Tibial nerve (tissue), 4 donors: ENCODE results near the gene TTC32. TPM values are rescaled to one million over a fixed set of nuclear protein-coding genes. Genes with fewer than 3 reads are reported as not detected.

Experiments used
- DNase-seq, 2 donors: peaks; one replicate each; pipeline ENCODE4 v3.0.0-alpha.2; 2019; ENCODE audit warnings: low spot score in 2 of 2
- H3K27ac ChIP-seq, 4 donors: fragments of 200-600 bp; sonication (generic) in 3 of 4; one replicate each; pipeline ENCODE4 v1.5.1; 2017 to 2019; ENCODE audit warnings: mild to moderate bottlenecking in 1 of 4
- H3K27me3 ChIP-seq, 2 donors: fragments of 200-600 bp; sonication (generic) in 1 of 2; one replicate each; pipeline versions ENCODE4 v1.5.1 to v1.6.0; 2017 to 2019
- H3K36me3 ChIP-seq, 3 donors: fragments of 200-600 bp; sonication (generic); one replicate each; pipeline ENCODE4 v1.5.1; 2018 to 2019
- H3K4me1 ChIP-seq, 4 donors: fragments of 200-600 bp; sonication (generic) in 3 of 4; one replicate each; pipeline ENCODE4 v1.5.1; 2017 to 2019
- H3K4me3 ChIP-seq, 4 donors: fragments of 200-600 bp; sonication (generic) in 3 of 4; one replicate each; pipeline ENCODE4 v1.5.1; 2017 to 2019; ENCODE audit warnings: mild to moderate bottlenecking in 1 of 4, moderate library complexity in 1 of 4
- H3K9me3 ChIP-seq, 4 donors: fragments of 200-600 bp; sonication (generic) in 3 of 4; one replicate each; pipeline ENCODE4 v1.5.1; 2017 to 2019
- EP300 ChIP-seq, 2 donors: sonication (generic); formaldehyde crosslinking; IDR thresholded peaks; one replicate each; pipeline ENCODE4 v1.6.1; 2017; ENCODE audit warnings: antibody characterized with exemption in 2 of 2, mild to moderate bottlenecking in 1 of 2
- POLR2A ChIP-seq, 2 donors: fragments of 450-650 bp; IDR thresholded peaks; one replicate each; pipeline ENCODE4 v1.6.1; 2017; ENCODE audit warnings: antibody characterized with exemption in 2 of 2, mild to moderate bottlenecking in 2 of 2, moderate library complexity in 2 of 2
- WGBS, 2 donors: methylation state at CpG; one replicate each; pipeline ENCODE4 v1.1.5; 2018; 5-methylcytosine and 5-hydroxymethylcytosine counted together
- total RNA-seq, 4 donors: library from RNA; depleted of rRNA; stranded (reverse); fragments of >200 nt; gene quantifications; one replicate each; pipeline ENCODE4 v1.1.0, GENCODE V29; 2016
- TF ChIP-seq, protein P1 (sequence below), 5 experiments: fragments of 200-600 bp in 3 of 5; fragments of 450-650 bp in 2 of 5; sonication (generic) in 3 of 5; IDR thresholded peaks; one replicate each; pipeline ENCODE4 v1.5.1; 2016 to 2019; ENCODE audit warnings: antibody characterized with exemption in 5 of 5, mild to moderate bottlenecking in 3 of 5, moderate library complexity in 2 of 5

TTC32 gene
- total RNA-seq, 4 donors from 2014 or later = 9.6 to 19.7 (median 15.6) TPM

DNA sequence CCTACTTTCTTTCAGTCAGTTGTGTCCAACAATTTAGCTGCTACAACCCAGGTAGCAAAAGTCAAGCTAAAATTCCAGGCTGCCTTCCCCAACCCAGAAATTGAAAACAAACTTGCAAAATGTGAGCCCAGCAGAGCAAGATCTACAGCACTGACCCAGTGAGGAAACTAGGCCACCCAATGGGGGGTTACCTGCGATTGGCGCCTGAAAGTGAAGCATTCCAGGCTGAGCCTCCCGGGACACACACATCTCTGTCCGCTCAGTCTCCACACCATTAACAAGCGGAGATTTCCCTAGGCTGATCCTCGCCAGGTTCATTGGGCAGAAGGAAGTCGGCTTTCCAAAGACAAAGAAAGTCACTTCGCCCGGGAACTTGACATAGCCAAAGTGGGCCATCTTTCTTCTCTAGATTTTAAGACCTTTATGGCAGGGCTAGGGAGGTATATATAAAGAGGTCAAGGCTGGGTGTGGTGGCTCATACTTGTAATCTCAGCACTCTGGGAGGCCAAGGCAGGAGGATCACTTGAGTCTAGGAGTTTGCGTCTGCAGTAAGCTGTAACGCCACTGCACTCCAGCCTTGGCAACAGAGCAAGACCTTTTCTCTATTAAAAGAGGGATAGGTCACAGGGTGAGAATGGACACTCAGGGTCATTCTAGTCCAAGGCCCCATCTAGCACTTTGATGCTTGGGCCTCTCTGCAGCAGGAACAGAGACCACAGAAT lies 53.6 kb downstream of the TTC32 start:
- H3K4me1 ChIP-seq = no peaks in the 10 kb centered on the region
- DNase-seq = no peak
- TF ChIP-seq, protein P1, sequence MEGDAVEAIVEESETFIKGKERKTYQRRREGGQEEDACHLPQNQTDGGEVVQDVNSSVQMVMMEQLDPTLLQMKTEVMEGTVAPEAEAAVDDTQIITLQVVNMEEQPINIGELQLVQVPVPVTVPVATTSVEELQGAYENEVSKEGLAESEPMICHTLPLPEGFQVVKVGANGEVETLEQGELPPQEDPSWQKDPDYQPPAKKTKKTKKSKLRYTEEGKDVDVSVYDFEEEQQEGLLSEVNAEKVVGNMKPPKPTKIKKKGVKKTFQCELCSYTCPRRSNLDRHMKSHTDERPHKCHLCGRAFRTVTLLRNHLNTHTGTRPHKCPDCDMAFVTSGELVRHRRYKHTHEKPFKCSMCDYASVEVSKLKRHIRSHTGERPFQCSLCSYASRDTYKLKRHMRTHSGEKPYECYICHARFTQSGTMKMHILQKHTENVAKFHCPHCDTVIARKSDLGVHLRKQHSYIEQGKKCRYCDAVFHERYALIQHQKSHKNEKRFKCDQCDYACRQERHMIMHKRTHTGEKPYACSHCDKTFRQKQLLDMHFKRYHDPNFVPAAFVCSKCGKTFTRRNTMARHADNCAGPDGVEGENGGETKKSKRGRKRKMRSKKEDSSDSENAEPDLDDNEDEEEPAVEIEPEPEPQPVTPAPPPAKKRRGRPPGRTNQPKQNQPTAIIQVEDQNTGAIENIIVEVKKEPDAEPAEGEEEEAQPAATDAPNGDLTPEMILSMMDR (IDR thresholded peaks at IDR 0.05) = no peak
- TF ChIP-seq POLR2A (IDR thresholded peaks at IDR 0.05) = no peak
- no peak for TF ChIP-seq EP300 (IDR thresholded peaks at IDR 0.05)
- no peak overlapping the region for H3K4me3 ChIP-seq
- no peaks in the 10 kb centered on the region for H3K36me3 ChIP-seq
- no peaks in the 10 kb centered on the region for H3K9me3 ChIP-seq
- no peak overlapping the region for H3K27ac ChIP-seq
- no peaks in the 10 kb centered on the region for H3K27me3 ChIP-seq
- WGBS, 2 donors = 96 to 97% methylated on average over 10 to 11 of the region's 11 CpGs

DNA sequence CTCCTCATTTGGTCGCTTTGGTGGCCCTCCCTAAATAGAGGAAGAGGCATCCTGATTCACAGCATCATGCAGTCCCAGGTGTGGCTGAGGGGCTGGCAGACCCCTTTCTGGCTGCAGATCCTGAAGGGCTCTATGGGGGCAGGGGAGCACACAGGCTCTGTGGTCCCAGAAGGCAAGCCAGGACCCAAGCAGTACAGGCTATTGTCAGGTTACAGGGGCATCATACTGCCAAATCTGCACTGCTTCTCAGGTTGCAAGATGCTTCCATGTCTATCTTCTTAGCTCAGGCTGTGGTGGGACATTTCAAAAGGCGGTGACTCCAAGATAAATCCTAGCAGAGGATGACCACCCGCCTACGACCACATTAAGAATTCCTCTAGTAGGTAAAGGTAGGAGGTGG lies 54.3 kb downstream of the TTC32 start:
- no peak for DNase-seq
- WGBS, 2 donors = 96 to 98% methylated on average over 4 of the region's 4 CpGs
- Histone ChIP-seq H3K9me3 (no peaks in the 10 kb centered on the region), H3K27me3 (no peaks in the 10 kb centered on the region), H3K4me3 (no peak overlapping the region), H3K4me1 (no peaks in the 10 kb centered on the region), H3K27ac (no peak overlapping the region), H3K36me3 (no peaks in the 10 kb centered on the region)
- TF ChIP-seq EP300 (IDR thresholded peaks at IDR 0.05) = no peak
- TF ChIP-seq, protein P1 (IDR thresholded peaks at IDR 0.05) = no peak
- no peak for TF ChIP-seq POLR2A (IDR thresholded peaks at IDR 0.05)

Other genes with a start within 250 kb of the TTC32 start
- gene WDR35, start 88.1 kb upstream of the TTC32 start, total RNA-seq = 10 to 100 TPM; 16.3 to 24.3 (median 21.2) TPM
- gene MATN3, start 110.7 kb upstream of the TTC32 start, total RNA-seq = 10 to 100 TPM; 11.4 to 35.2 (median 29.8) TPM
- 100 to 1,000 TPM; 138 to 216 (median 191) TPM for gene LAPTM4A, start 149.6 kb upstream of the TTC32 start, total RNA-seq